Naive thymus-derived CD4-positive, alpha-beta T cell (primary cell): Measurements from ENCODE around the gene ZNF507. TPM values are rescaled to one million over a fixed set of nuclear protein-coding genes. Genes with fewer than 3 reads are reported as not detected.
A peak's percentile ranks its signal among the peaks of the same experiment; 100 is the strongest.

Experiments used
- ATAC-seq: fragments of 150-1000 bp; cut with Tn5 transposase; 2 replicates; pipeline ENCODE4 v1.10.0; 2021; ENCODE audit warnings: mild to moderate bottlenecking, moderate library complexity
- CTCF ChIA-PET: fragments of 350-600 bp; sonication (Branson Sonifier 250); formaldehyde crosslinking; loops from one replicate; lab custom pipeline; 2021; ENCODE audit warnings: antibody characterized with exemption; lab: Charles Lee
- POLR2A ChIA-PET: fragments of 350-600 bp; sonication (Branson Sonifier 250); formaldehyde crosslinking; loops from one replicate; lab custom pipeline; 2021; ENCODE audit warnings: antibody characterized with exemption, inconsistent platforms; lab: Charles Lee
- DNase-seq, 9 donors: peaks; one replicate each; pipeline versions ENCODE4 v3.0.0 to v3.0.0-alpha.2; 2020 to 2022; ENCODE audit warnings: mixed read lengths in 1 of 9
- H3K27ac ChIP-seq: one replicate; pipeline ENCODE4 v1.7.0; 2013; ENCODE audit warnings: mild to moderate bottlenecking, low read depth, low read length, moderate library complexity
- H3K27me3 ChIP-seq, 2 donors: one replicate each; pipeline ENCODE4 v1.7.0; 2013; ENCODE audit warnings: low read length in 2 of 2, mild to moderate bottlenecking in 2 of 2, moderate library complexity in 2 of 2; ENCODE audit not compliant: control insufficient read depth in 2 of 2, insufficient read depth in 2 of 2
- H3K36me3 ChIP-seq, 3 experiments: 1 replicate in 2 of 3; 2 replicates in 1 of 3; pipeline ENCODE4 v1.7.0; 2013; ENCODE audit warnings: low read length in 3 of 3, mild to moderate bottlenecking in 3 of 3, moderate library complexity in 1 of 3; ENCODE audit not compliant: insufficient read depth in 3 of 3, control insufficient read depth in 2 of 3
- H3K4me1 ChIP-seq, 2 donors: one replicate each; pipeline ENCODE4 v1.7.0; 2013; ENCODE audit warnings: low read length in 2 of 2, mild to moderate bottlenecking in 2 of 2, moderate library complexity in 1 of 2; ENCODE audit not compliant: control insufficient read depth in 2 of 2, insufficient read depth in 2 of 2
- H3K4me3 ChIP-seq: 2 replicates; pipeline ENCODE4 v1.7.0; 2013; ENCODE audit warnings: mild to moderate bottlenecking, low read length
- H3K9me3 ChIP-seq, 3 experiments: 1 replicate in 2 of 3; 2 replicates in 1 of 3; pipeline ENCODE4 v1.7.0; 2013; ENCODE audit warnings: low read length in 3 of 3; ENCODE audit not compliant: control insufficient read depth in 2 of 3
- H3K27ac Mint-ChIP-seq, 9 donors: one replicate each; pipeline ENCODE4 v1.8.0; 2020 to 2022; ENCODE audit warnings: mixed read lengths in 9 of 9, mild to moderate bottlenecking in 8 of 9, moderate library complexity in 5 of 9, inconsistent platforms in 2 of 9
- H3K27me3 Mint-ChIP-seq, 5 donors: one replicate each; pipeline ENCODE4 v1.8.0; 2021 to 2022; ENCODE audit warnings: mixed read lengths in 5 of 5, mild to moderate bottlenecking in 1 of 5
- H3K36me3 Mint-ChIP-seq, 5 donors: one replicate each; pipeline ENCODE4 v1.8.0; 2020 to 2022; ENCODE audit warnings: mixed read lengths in 5 of 5, mild to moderate bottlenecking in 3 of 5, inconsistent platforms in 1 of 5
- H3K4me1 Mint-ChIP-seq, 7 donors: one replicate each; pipeline ENCODE4 v1.8.0; 2020 to 2022; ENCODE audit warnings: mixed read lengths in 7 of 7, mild to moderate bottlenecking in 3 of 7, inconsistent platforms in 1 of 7
- H3K4me3 Mint-ChIP-seq, 10 donors: one replicate each; pipeline ENCODE4 v1.8.0; 2020 to 2022; ENCODE audit warnings: mild to moderate bottlenecking in 10 of 10, mixed read lengths in 10 of 10, moderate library complexity in 6 of 10, inconsistent platforms in 2 of 10
- H3K9me3 Mint-ChIP-seq, 11 donors: one replicate each; pipeline ENCODE4 v1.8.0; 2020 to 2022; ENCODE audit warnings: mixed read lengths in 11 of 11, mild to moderate bottlenecking in 4 of 11, inconsistent platforms in 1 of 11, moderate library complexity in 1 of 11
- intact Hi-C, 2 donors: fragments of 100-400 bp; cut with micrococcal nuclease; formaldehyde crosslinking; loops; one replicate each; pipeline ENCODE4 v1.15.1; 2023
- polyA plus RNA-seq, 2 donors: library from polyadenylated mRNA; unstranded; fragments of 300-500 nt; fragmentation: Illumina TruSeq; gene quantifications; one replicate each; pipeline ENCODE4 v1.2.3, GENCODE V29; 2021
- total RNA-seq, 6 experiments: library from RNA in 5 of 6; stranded (reverse) in 5 of 6; gene quantifications; 1 replicate in 5 of 6; 2 replicates in 1 of 6; pipeline ENCODE4 v1.2.3 and lab custom pipeline; 2021 to 2026

The ZNF507 gene
- total and polyA plus RNA-seq, 7 experiments from 2014 or later, result 11.2 to 46.3 (median 30.1) TPM

DNA sequence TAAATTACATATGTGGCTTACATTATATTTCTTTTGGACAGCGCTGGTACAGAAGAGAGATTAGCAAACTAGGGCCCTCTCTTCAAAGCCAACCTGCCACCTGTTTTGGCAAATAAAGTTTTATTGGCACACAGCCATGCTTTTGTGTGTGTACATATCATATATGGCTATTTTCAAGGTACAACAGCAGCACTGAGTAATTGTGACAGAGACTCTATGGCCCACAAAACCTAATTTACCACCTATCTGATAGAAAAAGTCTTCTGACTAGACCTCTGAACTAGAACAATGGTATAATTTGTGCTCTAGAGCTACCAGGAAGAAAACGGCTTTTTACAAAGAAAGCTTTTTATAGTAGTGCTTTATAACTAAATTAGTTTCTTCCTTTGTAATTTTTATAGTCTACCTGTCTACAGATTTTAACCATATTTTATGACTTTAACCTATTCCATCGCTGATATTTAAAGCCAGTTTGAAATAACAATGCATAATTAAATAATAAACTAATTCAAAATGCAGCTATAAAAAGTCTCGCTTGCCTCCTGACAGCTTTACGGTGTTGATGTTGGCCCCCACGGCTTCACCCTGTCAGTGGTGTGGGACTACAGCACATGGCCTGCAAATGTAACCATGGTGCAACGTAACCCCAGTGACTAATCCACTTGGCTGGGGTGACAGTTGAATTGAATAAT lies 42.4 kb downstream of the ZNF507 start:
- Mint-ChIP-seq H3K4me1 (peaks cover 0 to 10% (median 5%) of the 10 kb centered on the region in 7 donors), H3K36me3 (peaks cover 0 to 16% (median 10%) of the 10 kb centered on the region in 5 donors), H3K4me3 (peak overlapping the region in 1 of 10 donors; percentile 1), H3K27ac (no peak overlapping the region), H3K27me3 (no peaks in the 10 kb centered on the region), H3K9me3 (no peaks in the 10 kb centered on the region)
- H3K27me3 ChIP-seq, result no peaks in the 10 kb centered on the region
- no peak overlapping the region for H3K4me3 ChIP-seq
- intact Hi-C loops, result no loop called here
- no peaks in the 10 kb centered on the region for H3K4me1 ChIP-seq
- DNase-seq, result no peak
- no peak overlapping the region for H3K27ac ChIP-seq
- POLR2A ChIA-PET, result no interaction called here
- ATAC-seq, result no peak
- H3K36me3 ChIP-seq, result peaks cover 5 to 14% (median 6%) of the 10 kb centered on the region in 3 experiments
- CTCF ChIA-PET, result no interaction called here
- no peaks in the 10 kb centered on the region for H3K9me3 ChIP-seq

DNA sequence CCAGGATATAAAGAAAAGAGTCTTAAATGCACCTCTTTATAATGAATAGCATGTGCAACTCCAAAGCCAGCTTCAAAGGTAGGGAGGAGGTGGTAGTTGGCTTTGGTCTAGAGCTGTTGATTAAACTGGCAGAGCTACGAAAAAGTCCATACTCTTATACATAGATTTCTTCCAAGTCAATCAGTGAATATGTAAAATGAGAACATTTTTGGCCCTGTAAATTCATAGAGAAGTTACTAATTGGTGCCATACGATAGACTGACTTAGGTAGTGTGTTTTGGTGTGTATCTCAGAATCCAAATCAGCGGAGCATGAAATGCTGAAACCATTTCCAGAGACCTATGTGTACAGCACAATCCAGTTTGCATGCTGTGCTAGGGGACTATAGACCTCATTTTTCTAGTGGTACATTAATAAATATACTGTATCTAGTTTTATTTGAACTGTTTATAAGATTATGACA lies 43.0 kb downstream of the ZNF507 start:
- H3K36me3 Mint-ChIP-seq, result peaks cover 0 to 10% (median 5%) of the 10 kb centered on the region in 5 donors
- no peak overlapping the region for H3K27ac Mint-ChIP-seq
- H3K4me1 Mint-ChIP-seq, result peaks cover 0 to 9% (median 3%) of the 10 kb centered on the region in 7 donors
- H3K9me3 ChIP-seq, result no peaks in the 10 kb centered on the region
- H3K27ac ChIP-seq, result no peak overlapping the region
- H3K36me3 ChIP-seq, result peaks cover 0 to 8% (median 4%) of the 10 kb centered on the region in 3 experiments
- POLR2A ChIA-PET, result no interaction called here
- DNase-seq (no peak), ATAC-seq (no peak)
- peak overlapping the region in 1 of 10 donors; percentile 1 for H3K4me3 Mint-ChIP-seq
- intact Hi-C loops, result no loop called here
- no peaks in the 10 kb centered on the region for H3K27me3 ChIP-seq
- H3K4me3 ChIP-seq, result no peak overlapping the region
- no peaks in the 10 kb centered on the region for H3K4me1 ChIP-seq
- H3K27me3 Mint-ChIP-seq, result no peaks in the 10 kb centered on the region
- no peaks in the 10 kb centered on the region for H3K9me3 Mint-ChIP-seq
- CTCF ChIA-PET, result no interaction called here

DNA sequence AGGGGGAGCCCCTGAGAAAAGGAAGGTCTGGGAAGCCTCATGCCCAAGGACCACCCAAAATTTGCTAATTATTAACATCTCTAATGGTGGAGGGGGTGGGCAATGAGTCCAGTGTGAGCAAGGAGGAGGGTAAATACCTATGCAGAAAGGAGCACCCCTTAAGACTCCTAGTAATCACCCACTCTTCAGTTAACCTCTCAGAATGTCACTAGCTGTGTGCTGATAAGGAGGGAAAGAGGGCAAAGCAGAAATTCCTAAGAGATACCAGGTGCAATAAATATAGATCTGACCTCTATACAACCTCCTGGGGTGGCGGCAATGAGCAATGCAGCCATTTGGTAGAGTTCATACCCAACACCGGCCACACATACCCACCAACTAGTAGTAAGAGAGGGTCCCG lies 47.5 kb downstream of the ZNF507 start:
- intact Hi-C loops, result no loop called here
- Mint-ChIP-seq H3K4me1 (peaks cover 0 to 6% (median 4%) of the 10 kb centered on the region in 7 donors), H3K9me3 (no peaks in the 10 kb centered on the region), H3K36me3 (peaks cover 0 to 9% (median 0%) of the 10 kb centered on the region in 5 donors), H3K27me3 (no peaks in the 10 kb centered on the region), H3K27ac (no peak overlapping the region), H3K4me3 (no peak overlapping the region)
- H3K4me1 ChIP-seq, result no peaks in the 10 kb centered on the region
- DNase-seq (no peak), ATAC-seq (no peak)
- no peak overlapping the region for H3K27ac ChIP-seq
- H3K4me3 ChIP-seq, result no peak overlapping the region
- ChIA-PET CTCF (no interaction called here), POLR2A (interaction anchor here (0.5 kb wide), 1 partner anchor 43 kb away, joined by 4 read pairs; no protein-coding TSS in a partner anchor)
- H3K36me3 ChIP-seq, result no peaks in the 10 kb centered on the region
- H3K27me3 ChIP-seq, result no peaks in the 10 kb centered on the region
- H3K9me3 ChIP-seq, result no peaks in the 10 kb centered on the region

DNA sequence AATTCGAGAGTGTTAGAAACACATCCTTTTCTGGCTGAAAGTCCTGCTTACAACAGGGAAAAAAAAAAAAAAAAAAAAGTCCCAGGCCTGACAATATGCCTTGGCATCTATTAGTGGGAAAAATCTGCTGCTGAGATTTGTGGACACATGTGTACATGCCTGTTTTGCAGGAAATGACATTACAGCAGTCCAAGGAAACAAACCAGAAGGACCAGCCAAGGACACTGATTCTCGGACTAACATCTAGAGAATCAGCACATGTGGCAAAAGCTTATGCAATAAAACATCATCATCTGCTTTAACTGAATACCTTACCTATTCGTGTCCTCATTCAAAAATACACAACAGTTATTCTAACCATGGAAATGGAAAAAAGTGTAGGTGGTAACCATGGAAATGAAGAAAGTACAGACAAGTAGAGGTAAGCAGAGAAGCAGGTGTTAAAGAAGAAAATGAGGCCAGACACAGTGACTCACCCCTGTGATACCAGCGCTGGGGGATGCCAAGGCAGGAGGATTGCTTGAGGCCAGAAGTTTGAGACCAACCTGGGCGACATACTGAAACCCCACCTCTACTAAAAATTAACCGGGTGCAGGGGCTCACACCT lies 50.7 kb downstream of the ZNF507 start:
- no peaks in the 10 kb centered on the region for H3K9me3 ChIP-seq
- ATAC-seq (no peak), DNase-seq (no peak)
- H3K9me3 Mint-ChIP-seq, result no peaks in the 10 kb centered on the region
- H3K4me1 ChIP-seq, result no peaks in the 10 kb centered on the region
- peaks cover 0 to 9% (median 0%) of the 10 kb centered on the region in 5 donors for H3K36me3 Mint-ChIP-seq
- H3K27ac Mint-ChIP-seq, result no peak overlapping the region
- intact Hi-C loops, result no loop called here
- H3K27ac ChIP-seq, result no peak overlapping the region
- H3K4me1 Mint-ChIP-seq, result peaks cover 0 to 6% (median 4%) of the 10 kb centered on the region in 7 donors
- no peaks in the 10 kb centered on the region for H3K27me3 ChIP-seq
- CTCF ChIA-PET, result no interaction called here
- POLR2A ChIA-PET, result interaction anchor here (0.6 to 0.7 kb wide), 2 partner anchors 10 to 936 kb away, joined by 3 to 8 read pairs; no protein-coding TSS in a partner anchor
- H3K36me3 ChIP-seq, result no peaks in the 10 kb centered on the region
- no peak overlapping the region for H3K4me3 Mint-ChIP-seq
- H3K27me3 Mint-ChIP-seq, result no peaks in the 10 kb centered on the region
- no peak overlapping the region for H3K4me3 ChIP-seq

DNA sequence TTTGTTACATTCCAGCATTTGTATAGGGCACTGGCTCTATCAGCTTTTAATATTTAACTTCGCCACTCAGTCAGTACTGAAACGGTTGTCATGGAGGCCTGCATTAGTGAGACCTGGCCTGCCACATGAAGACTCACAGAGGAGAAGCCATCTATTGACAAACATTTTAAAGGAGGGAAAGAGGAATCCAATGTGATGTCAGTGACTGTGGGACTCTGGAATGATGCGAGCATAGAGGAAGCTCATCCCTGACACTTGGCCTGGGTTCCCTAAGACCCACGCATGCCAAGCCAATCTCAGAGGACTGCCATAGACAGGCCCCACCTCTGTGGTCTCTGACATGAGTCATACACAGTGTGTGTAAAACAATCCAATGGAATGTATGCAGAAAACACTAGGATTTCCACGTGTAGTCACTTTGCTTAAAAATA lies 52.3 kb downstream of the ZNF507 start:
- CTCF ChIA-PET, result no interaction called here
- peaks cover 0 to 9% (median 0%) of the 10 kb centered on the region in 5 donors for H3K36me3 Mint-ChIP-seq
- H3K4me1 Mint-ChIP-seq, result peaks cover 0 to 8% (median 0%) of the 10 kb centered on the region in 7 donors
- DNase-seq (no peak), ATAC-seq (no peak)
- no peaks in the 10 kb centered on the region for H3K9me3 ChIP-seq
- POLR2A ChIA-PET, result no interaction called here
- H3K27ac Mint-ChIP-seq, result no peak overlapping the region
- no peaks in the 10 kb centered on the region for H3K9me3 Mint-ChIP-seq
- no peaks in the 10 kb centered on the region for H3K27me3 ChIP-seq
- H3K4me3 Mint-ChIP-seq, result no peak overlapping the region
- no peaks in the 10 kb centered on the region for H3K4me1 ChIP-seq
- H3K27ac ChIP-seq, result no peak overlapping the region
- H3K27me3 Mint-ChIP-seq, result no peaks in the 10 kb centered on the region
- H3K36me3 ChIP-seq, result no peaks in the 10 kb centered on the region
- intact Hi-C loops, result no loop called here
- H3K4me3 ChIP-seq, result no peak overlapping the region

DNA sequence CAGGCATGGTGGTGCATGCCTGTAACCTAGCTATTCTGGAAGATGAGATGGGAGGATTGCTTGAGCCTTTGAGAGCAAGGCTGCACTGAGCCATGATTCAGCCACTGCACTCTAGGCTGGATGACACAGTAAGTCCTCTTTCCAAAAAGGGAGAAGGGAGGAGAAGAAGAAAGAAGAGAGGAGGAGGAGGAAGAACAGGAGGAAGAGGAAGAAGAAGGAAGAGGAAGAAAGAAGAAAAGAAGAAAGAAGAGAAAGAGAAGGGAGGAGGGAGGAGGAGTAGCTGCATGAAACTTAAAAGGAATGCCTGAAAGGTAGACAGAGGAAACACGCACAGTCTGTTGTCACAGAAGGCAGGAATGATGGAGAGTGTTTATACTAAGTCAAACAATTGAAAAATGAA lies 56.6 kb downstream of the ZNF507 start:
- Histone ChIP-seq H3K27me3 (no peaks in the 10 kb centered on the region), H3K4me1 (peaks cover 4 to 12% of the 10 kb centered on the region in 2 donors), H3K36me3 (peaks cover 0 to 3% (median 0%) of the 10 kb centered on the region in 3 experiments), H3K4me3 (no peak overlapping the region), H3K27ac (no peak overlapping the region), H3K9me3 (no peaks in the 10 kb centered on the region)
- POLR2A ChIA-PET, result interaction anchor here (0.6 kb wide), 1 partner anchor 20 kb away, joined by 4 read pairs; no protein-coding TSS in a partner anchor
- no peak for DNase-seq
- peaks cover 8 to 25% (median 17%) of the 10 kb centered on the region in 7 donors for H3K4me1 Mint-ChIP-seq
- no peaks in the 10 kb centered on the region for H3K36me3 Mint-ChIP-seq
- peak overlapping the region in 3 of 9 donors; percentile 14 to 74 (median 71) for H3K27ac Mint-ChIP-seq
- CTCF ChIA-PET, result no interaction called here
- H3K4me3 Mint-ChIP-seq, result no peak overlapping the region
- no peaks in the 10 kb centered on the region for H3K27me3 Mint-ChIP-seq
- ATAC-seq, result no peak
- no peaks in the 10 kb centered on the region for H3K9me3 Mint-ChIP-seq
- intact Hi-C loops, result loop anchor here (5.0 to 10.0 kb wide), 2 partner anchors 40 to 683 kb away; partner anchors contain the start of gene GPATCH1 (in 1 of the 2)
